HG02852 (cell line): Measurements from ENCODE around the gene TREM2.

Source experiments
- ATAC-seq: cut with Tn5 transposase; IDR thresholded peaks from one replicate; pipeline ENCODE4 v1.9.1; 2021; ENCODE audit warnings: mild to moderate bottlenecking, moderate library complexity; ENCODE audit not compliant: unreplicated experiment

The TREM2 gene

GRCh38 chr6:41184761-41185160 is 21.8 kb upstream of the TREM2 start:
- no peak for ATAC-seq

GRCh38 chr6:41182069-41183034 is 19.4 kb upstream of the TREM2 start:
- ATAC-seq, result no peak

GRCh38 chr6:41181566-41181965 is 18.6 kb upstream of the TREM2 start:
- no peak for ATAC-seq

GRCh38 chr6:41179163-41179562 is 16.2 kb upstream of the TREM2 start:
- ATAC-seq, result no peak

GRCh38 chr6:41177695-41178094 is 14.8 kb upstream of the TREM2 start:
- ATAC-seq, result no peak

GRCh38 chr6:41177287-41177686 is 14.4 kb upstream of the TREM2 start:
- ATAC-seq, result no peak

GRCh38 chr6:41176189-41176588 is 13.3 kb upstream of the TREM2 start:
- ATAC-seq, result no peak

GRCh38 chr6:41175084-41175483 is 12.2 kb upstream of the TREM2 start:
- ATAC-seq, result no peak

- no peak for ATAC-seq
Measured at GRCh38 chr6:41174610-41175009, 11.7 kb upstream of the TREM2 start.

- ATAC-seq, result no peak
Measured at GRCh38 chr6:41171908-41172307, 9.0 kb upstream of the TREM2 start.

GRCh38 chr6:41170547-41171160 is 7.7 kb upstream of the TREM2 start:
- ATAC-seq, result no peak

GRCh38 chr6:41167173-41167963 is 4.5 kb upstream of the TREM2 start:
- ATAC-seq, result no peak

- ATAC-seq, result no peak
Measured at GRCh38 chr6:41164551-41165120, 1.7 kb upstream of the TREM2 start.

- no peak for ATAC-seq
Measured at GRCh38 chr6:41163419-41163717, 452 bp upstream of the TREM2 start.

- ATAC-seq, result no peak
Measured at GRCh38 chr6:41161851-41162552, 914 bp downstream of the TREM2 start.

- ATAC-seq, result no peak
Measured at GRCh38 chr6:41161380-41161779, 1.5 kb downstream of the TREM2 start.

- no peak for ATAC-seq
Measured at GRCh38 chr6:41160933-41161332, 2.0 kb downstream of the TREM2 start.

- ATAC-seq, result no peak
Measured at GRCh38 chr6:41159415-41160082, 3.4 kb downstream of the TREM2 start.

- no peak for ATAC-seq
Measured at GRCh38 chr6:41157323-41157722, 5.6 kb downstream of the TREM2 start.

GRCh38 chr6:41156771-41157170 is 6.1 kb downstream of the TREM2 start:
- ATAC-seq, result no peak
